Measurements from ENCODE around the gene RHNO1.

- TF ChIP-seq CTCF (tag by site-specific recombination; IDR thresholded peaks at IDR 0.05) (no peak), TCF7L2 (IDR thresholded peaks at IDR 0.05; ENCODE audit: borderline replicate concordance, low read depth, low read length) (no peak), ZNF473 (tag by site-specific recombination; IDR thresholded peaks at IDR 0.05) (no peak), REST (tag by site-specific recombination; IDR thresholded peaks at IDR 0.05) (no peak), PBX3 (CRISPR knock-in tag; IDR thresholded peaks at IDR 0.05) (no peak), ZNF449 (tag by site-specific recombination; IDR thresholded peaks at IDR 0.05) (no peak), ZNF701 (tag by site-specific recombination; IDR thresholded peaks at IDR 0.05) (no peak), TRIM28 (IDR thresholded peaks at IDR 0.05; ENCODE audit: borderline replicate concordance, low read length) (no peak), ZNF433 (tag by site-specific recombination; IDR thresholded peaks at IDR 0.05; ENCODE audit: low read depth) (no peak), ZBTB8A (tag by site-specific recombination; IDR thresholded peaks at IDR 0.05) (no peak), ZNF24 (tag by site-specific recombination; IDR thresholded peaks at IDR 0.05) (no peak)
Measured at GRCh38 chr12:2862876-2863275, 14.1 kb upstream of the RHNO1 start.

Data from HEK293 (cell line).